Measurements from ENCODE around the gene GABRG3. TPM values are rescaled to one million over a fixed set of nuclear protein-coding genes. Genes with fewer than 3 reads are reported as not detected.
A peak's percentile ranks its signal among the peaks of the same experiment; 100 is the strongest.

The GABRG3 gene
- total and polyA plus RNA-seq, 4 donors, result 0.02 to 0.19 TPM; not detected in 2

- peak overlapping the region in 1 of 3 donors; percentile 23 for H3K4me3 ChIP-seq (ENCODE audit: low read depth in 1 of 3, low read length in 3 of 3)
- no peak for TF ChIP-seq RXRA (IDR thresholded peaks at IDR 0.05)
- no peak for TF ChIP-seq FOXA1 (IDR thresholded peaks at IDR 0.05)
- no peak for TF ChIP-seq ATF3 (IDR thresholded peaks at IDR 0.05)
- no peak for TF ChIP-seq TAF1 (conservative IDR thresholded peaks at IDR 0.05)
- TF ChIP-seq MAX (IDR thresholded peaks at IDR 0.05), result no peak
- no peak for TF ChIP-seq GABPA (IDR thresholded peaks at IDR 0.05 in 1 of 2, conservative IDR thresholded peaks at IDR 0.05 in 1 of 2)
- no peak for TF ChIP-seq REST (IDR thresholded peaks at IDR 0.05)
- TF ChIP-seq NR2F2 (IDR thresholded peaks at IDR 0.05), result no peak
- TF ChIP-seq RAD21 (IDR thresholded peaks at IDR 0.05), result no peak
- TF ChIP-seq CTCF (IDR thresholded peaks at IDR 0.05; ENCODE audit: low read depth, low read length, missing input control), result no peak
- TF ChIP-seq HNF4G (IDR thresholded peaks at IDR 0.05), result no peak
- TF ChIP-seq ZBTB33 (IDR thresholded peaks at IDR 0.05), result no peak
- TF ChIP-seq FOXA2 (IDR thresholded peaks at IDR 0.05), result no peak
- TF ChIP-seq YY1 (IDR thresholded peaks at IDR 0.05), result no peak
- no peak for TF ChIP-seq JUND (IDR thresholded peaks at IDR 0.05)
- no peak for TF ChIP-seq EGR1 (IDR thresholded peaks at IDR 0.05; ENCODE audit: low read depth in 2 of 2)
- TF ChIP-seq SP1 (IDR thresholded peaks at IDR 0.05), result no peak
- TF ChIP-seq HNF4A (conservative IDR thresholded peaks at IDR 0.05), result no peak
- no peaks in the 10 kb centered on the region for H3K27me3 ChIP-seq (ENCODE audit: control insufficient read depth in 4 of 4, insufficient read depth in 4 of 4, low read length in 3 of 4)
- no peaks in the 10 kb centered on the region for H3K36me3 ChIP-seq (ENCODE audit: control insufficient read depth in 4 of 4, insufficient read depth in 3 of 4, low read depth in 1 of 4, low read length in 3 of 4)
- WGBS, result 77% methylated on average over 6 of the region's 6 CpGs
- H3K9me3 ChIP-seq (ENCODE audit: control insufficient read depth in 4 of 4, low read length in 3 of 4), result peaks cover 0 to 2% (median 0%) of the 10 kb centered on the region in 4 donors
- no peak for DNase-seq (ENCODE audit: low spot score)
- H3K27ac ChIP-seq (ENCODE audit: low read depth in 1 of 2, low read length in 2 of 2), result no peak overlapping the region
- H3K9ac ChIP-seq (ENCODE audit: low read depth in 1 of 2, low read length in 2 of 2), result no peak overlapping the region
- no peaks in the 10 kb centered on the region for H3K4me1 ChIP-seq (ENCODE audit: control insufficient read depth in 4 of 4, insufficient read depth in 4 of 4, low read length in 3 of 4)
These were observed 579.7 kb downstream of the GABRG3 start for GRCh38 chr15:27550635-27551034.

Data from liver (tissue), 9 donors.